Measurements from ENCODE around the gene LYPD1.

LYPD1 gene

DNA sequence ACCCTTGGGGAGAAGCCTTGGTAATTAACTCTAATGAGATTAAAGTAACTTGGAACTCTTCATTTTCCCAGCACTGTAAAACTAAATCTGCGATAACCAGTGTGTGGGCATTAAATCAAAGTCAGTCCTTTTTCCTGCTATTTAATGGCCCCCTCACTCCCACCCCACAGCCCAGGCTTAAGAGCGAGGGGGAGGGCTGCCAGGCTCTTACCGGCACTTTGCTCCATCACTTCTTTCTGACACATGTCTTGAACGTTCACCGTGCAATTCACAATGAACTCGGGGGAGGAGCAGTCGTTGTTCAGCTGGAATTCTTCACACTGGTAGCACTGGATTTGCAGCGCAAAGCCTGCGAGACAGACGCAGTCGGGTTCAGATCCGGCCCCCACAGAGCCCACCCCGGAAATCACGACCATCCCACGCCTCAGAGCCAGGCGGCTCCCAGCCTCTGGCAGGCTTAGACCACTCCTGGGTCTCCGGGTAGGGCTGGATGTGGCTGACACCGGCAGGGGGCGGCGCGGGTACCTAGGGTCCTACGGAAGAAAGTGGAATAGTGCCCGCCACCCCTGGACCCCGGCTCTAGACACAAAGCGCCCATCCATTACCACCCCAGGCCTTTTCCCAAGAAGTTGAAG is 1.7 kb downstream of the LYPD1 start:
- no peak for DNase-seq

DNA sequence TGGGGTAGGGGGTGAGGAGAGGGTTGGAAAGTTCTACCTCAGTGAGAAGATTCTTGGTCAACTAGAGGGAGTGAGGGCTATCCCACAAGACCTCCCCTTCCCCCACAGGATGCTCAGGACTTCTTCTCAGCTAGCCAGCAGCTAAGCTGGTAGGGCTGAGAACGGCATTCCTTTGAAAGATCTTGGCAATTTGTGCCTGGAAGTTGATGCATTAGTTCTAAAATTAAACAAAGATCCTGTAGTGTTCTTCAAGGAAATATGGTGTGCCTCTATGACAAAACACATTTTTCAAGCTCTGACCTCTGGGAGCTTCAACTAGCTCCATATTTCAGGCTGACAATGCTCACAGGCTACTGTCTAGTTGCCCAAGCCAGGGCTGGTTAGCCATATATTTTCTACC is 2.3 kb downstream of the LYPD1 start:
- DNase-seq, result no peak

DNA sequence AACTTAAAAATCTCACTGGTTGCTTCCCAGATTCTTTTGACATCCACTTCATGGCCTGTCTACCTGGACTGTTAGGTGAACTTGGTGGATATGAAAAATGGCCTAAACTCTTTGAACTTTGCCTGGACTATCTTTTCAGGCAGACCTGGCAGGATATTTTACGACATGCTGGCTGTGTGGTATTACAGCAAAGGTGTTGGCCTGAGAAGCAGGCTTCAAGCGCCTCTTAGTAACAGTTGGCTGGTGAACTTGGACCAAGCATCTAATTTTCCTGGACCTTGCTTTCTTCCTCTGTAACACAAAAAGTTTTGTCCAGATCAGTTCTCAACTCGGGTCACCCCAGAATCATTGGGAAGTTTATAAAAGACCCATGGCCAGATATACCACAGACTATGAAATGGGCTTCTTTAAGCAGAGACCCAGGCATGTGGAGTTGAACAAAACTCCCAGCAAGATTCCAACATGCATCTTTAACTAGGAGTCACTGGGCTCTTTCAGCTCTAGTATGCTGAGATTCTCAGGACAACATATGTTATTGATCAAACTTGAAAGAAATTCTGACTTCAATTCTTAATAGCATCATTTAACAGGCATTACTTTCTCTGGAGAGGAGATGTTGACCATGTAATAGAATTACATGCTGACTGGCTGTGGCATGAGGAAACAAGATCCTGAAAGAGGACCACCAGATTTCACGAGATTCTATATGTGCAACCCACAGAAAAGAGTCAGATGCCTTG is 4.4 kb downstream of the LYPD1 start:
- no peak for DNase-seq

DNA sequence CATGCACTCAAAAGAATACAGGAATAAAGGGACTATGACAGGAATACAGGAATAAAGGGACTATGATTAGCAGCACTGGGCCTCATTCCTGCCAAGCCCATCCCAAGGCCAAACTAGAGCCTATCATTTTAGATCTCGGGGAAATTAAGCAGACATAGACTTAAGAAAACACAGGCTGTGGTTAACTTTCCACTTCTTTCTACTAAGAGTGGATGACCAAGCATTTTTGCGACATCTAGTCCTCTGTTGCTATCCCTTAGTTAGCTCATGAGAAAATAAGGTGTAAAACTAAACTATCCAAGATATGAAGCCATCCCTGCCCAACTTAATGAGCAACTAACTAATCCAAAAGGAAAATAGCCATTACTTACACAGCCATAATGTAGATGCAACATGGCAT is 5.9 kb downstream of the LYPD1 start:
- DNase-seq, result no peak

DNA sequence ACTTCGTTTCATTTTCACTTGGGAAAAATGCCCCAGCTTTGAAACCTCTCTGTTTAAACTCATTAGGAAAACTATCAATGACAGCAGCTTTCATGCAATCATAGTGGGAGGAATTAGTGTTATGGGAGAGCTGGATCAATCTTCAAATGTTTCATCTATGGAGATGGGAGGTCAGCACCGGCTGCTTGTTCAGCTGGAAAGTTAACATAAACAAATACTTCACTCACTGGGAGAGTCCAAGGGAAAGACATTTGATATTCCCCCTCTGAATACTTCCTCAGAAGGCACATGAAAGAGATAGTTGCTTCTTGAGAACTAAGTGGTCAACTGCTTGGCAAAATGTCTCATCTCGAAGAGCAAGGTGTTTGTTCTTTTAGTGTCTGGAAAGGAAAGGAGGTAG is 7.3 kb downstream of the LYPD1 start:
- no peak for DNase-seq

DNA sequence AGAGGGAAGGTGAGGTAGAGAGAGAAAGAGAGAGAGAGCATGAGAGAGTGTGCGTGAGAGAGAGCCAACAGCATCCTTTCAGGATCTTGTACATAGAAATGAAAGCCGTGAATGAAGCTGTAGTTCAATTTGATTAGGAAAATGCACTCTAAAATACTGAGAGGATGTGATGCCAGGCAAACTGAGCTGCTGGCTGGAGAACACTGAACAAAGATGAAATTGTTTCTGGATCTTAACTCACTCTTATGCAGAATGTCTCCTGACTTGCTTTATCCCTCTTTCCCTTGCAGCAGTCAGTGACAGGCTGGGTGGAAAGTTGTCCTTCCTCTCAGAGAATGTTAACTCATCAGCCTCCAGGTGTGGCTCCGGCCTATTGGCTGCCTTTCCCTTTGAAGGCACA is 10.7 kb downstream of the LYPD1 start:
- DNase-seq, result no peak

DNA sequence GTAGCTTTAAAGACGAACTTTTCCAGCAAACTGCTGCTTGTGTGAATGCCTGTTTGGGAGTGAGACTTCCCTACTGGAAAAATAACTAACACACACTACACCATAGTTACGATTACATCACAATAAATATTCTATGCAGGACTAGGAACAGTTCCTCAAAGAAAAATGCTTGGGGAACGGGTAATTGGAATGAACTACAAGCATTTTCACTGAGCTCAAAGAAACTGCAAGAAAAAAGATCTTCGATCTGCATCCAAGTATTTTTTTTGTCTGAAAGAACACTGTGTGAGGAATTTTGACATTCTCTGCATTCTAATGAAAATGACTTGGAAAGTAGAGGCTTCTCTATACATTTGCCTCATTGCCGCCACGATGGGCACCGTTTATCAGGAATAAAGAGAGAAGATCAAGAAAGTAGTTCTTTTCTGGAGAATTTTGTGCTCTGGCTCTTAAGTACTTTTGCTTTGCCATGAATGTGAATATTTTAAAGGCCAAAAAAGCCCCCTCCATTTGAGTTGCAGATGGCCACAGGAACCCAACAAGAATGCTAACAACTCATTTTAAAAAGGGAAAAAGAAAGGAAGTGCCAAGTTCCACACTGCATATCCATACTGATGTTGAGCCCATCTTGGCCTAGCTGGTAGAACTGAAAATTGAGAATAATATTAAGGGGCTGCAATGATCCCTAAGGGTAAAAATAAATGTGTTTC is 13.6 kb downstream of the LYPD1 start:
- no peak for DNase-seq

DNA sequence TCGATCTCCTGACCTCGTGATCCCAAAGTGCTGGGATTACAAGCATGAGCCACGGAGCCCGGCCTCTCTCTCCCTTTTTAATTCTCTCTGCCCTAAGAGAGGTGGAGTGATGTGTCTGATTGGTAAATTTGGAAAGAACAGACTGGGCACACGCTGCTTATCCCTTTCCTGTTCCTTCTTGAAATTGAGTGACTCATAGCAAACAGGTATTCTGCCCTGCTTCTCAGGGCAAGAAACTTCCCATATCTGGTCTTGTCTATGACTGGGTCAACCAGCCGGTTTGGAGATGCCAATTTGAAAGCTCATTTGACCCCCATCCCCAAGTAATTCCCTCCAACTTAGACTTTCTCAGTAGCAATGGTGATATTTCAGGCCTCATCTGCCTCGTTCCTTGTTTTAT is 15.0 kb downstream of the LYPD1 start:
- no peak for DNase-seq

DNA sequence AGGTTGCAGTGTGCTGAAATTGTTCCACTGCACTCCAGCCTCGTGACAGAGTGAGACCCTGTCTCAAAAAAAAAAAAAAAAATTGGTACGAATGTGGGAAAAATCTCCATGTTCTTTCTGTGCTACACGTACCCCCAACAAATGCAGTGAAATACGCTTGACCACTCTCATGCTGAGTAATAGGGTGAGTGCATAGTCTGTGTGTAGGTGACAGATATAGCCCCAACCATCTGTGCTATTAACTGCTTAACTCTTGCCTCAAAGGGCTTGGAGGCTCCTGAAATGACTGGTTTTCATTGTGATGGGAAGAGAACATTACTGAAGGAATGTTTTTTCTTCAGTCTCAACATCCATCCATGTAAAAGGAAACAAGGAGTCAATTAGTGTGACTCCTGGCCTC is 15.7 kb downstream of the LYPD1 start:
- DNase-seq, result no peak

DNA sequence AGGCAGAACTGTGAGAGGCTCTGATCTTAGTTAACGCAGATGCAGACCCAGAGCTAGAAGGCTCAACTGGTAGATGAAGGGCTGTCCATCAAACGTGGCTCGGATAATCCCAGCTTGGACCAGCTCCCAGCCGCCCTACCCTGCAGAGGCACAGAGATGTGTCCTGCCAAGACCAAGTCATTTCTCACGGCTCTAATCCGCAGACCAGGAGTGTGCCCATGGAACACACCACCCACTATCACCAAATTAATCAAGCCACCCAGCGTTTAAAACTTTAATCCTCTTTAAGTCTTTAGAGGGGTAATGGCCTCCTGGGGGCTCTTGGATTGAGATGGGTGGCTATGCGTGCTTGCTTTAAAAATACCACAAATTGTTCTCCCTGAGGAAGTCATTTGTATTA is 17.5 kb downstream of the LYPD1 start:
- DNase-seq, result no peak

DNA sequence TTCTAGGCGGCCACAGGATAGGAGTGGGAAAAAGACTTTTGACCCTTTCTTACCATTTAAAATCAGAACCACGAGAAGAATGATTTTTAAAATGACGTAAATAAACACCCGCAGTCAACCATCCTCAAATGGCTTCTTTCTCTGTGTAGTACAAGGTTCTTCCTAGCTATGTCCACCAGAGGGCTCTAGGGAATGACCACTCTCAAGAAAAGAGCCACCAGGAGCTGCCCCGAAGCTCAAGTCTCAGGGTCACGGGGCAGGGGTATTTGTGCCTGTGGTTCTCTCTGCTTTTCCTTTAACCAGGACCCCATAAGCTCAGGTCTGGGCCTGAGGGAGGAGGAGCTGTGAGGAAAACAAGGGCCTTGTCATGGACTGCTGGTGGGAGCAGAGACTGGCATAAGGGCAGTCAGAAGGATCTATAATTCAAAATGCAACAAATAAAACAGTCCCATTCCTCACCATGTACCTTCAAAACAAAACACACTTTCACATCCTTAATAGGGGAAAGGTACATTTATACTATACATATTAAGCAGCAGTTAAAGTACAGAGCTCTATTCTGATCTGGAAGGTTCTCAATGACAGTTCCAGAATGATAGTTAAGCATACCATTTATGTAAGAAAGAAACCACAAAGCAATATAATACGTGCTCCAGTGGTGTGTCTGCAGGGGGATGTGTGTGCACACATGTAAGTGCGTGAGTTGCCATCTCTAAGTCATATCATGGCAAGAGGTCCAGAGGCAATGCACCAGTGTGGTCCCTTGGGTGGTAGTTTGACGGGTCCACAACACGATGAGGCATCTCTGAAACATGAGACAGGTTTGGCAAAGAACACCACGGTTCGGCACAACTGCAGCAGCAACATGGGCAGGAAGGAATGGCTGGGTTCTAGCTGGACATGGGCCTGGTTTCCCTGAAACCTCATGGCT is 18.6 kb downstream of the LYPD1 start:
- no peak for DNase-seq

DNA sequence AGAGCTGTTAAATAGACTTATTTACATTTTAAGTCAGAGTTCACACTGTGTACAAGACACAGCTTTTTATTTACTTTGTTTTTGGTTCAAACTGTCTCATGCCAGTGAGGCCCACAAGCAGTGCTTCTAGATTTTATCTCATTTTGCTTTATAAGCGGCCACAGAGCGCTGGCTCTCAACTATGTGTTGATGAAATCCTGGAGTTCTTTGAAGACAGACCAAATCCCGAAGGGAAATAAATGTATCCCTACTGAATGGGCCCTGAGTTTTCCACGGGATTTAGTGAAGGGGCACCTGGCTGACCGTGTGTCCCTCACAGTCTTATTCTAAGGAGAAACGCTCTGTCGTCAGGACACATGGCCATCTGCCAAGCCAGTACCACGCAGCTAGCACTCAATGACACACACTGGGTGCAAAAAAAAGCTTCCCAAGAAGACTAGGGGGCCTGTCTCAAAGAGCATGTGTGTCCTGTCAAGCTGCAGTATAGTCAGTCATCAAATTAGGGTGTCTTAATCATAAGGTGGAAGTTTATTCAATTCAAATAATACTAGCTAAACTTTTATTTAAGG is 23.4 kb downstream of the LYPD1 start:
- no peak for DNase-seq

DNA sequence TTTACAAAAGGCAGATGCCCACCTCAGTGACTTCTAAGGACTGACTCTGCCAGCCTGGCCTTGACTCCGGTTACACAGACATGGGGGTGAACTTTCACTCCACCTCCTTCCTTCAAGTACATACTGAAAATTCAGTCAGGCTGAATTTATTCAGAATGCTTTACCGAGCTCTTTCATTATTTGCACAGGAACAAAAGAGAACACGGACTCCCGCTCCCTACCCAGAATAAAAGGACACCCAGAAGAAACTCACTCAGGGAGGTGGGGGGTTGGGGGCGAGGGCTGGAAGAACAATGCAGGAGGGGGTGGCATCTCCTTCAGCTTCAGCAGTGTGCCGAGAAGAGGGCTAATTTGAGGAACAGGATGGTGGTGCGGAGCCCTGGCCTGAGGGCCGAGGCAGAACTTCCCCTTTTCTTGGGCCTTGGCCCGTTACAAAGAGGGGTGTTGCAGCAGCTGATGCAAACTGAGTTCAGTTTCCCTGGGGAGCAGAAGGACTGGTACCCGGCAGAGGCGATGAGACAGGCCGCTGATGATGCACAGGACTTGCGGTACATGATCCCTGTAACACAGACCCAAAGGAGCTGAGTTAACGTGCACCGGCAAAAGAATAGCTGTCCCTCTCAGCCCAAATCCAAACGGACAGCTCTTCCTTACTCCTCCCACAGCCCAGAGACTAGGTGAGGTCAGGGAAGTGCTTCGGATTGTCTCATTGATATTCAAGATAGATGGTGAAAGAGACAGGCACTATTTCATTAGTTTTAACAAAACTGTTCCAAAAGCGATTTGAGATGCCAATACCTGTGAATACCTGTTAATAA is 24.1 kb downstream of the LYPD1 start:
- DNase-seq, result no peak

DNA sequence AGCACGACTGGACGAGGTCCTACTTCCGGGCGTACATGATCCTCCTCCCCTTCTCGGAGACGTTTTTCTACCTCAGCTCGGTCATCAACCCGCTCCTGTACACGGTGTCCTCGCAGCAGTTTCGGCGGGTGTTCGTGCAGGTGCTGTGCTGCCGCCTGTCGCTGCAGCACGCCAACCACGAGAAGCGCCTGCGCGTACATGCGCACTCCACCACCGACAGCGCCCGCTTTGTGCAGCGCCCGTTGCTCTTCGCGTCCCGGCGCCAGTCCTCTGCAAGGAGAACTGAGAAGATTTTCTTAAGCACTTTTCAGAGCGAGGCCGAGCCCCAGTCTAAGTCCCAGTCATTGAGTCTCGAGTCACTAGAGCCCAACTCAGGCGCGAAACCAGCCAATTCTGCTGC is 24.8 kb downstream of the LYPD1 start:
- no peak for DNase-seq

DNA sequence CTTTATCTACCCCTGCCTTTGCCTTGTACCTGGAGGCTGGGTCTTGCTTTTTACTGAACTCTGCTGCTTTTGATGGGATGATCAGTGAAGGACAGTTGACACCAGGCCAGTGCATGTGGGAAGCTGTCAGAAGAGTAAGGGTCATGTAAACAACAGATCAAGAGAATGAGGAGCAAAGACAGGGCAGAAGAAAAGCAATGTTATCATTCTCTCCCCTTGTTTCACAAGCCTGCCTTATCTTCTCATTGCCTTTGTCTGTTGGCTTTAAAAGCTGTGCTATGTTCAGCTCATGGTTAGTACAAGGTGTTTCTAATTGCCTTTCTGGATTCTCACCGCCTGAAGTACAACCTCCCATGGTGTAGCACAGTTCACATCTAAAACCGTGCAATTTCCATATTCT is 27.6 kb downstream of the LYPD1 start:
- no peak for DNase-seq

DNA sequence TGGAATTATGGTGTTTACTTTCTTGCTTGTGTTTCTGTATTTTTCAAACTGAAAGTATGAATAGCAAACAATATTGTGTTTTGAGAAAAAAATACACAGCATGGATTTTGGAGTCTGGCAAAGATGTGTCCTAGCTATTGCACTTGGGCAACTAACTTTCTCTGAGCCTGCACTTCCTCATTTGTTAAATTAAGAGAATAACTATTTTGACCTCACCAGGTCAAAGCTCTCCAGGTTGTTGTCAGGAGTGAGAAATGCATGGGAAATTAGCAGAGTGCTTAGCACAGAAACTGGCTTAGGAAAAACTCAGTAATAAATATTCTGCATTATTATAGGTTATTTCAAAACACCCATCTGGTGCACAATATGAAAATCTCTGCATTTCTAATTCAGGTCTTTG is 28.2 kb downstream of the LYPD1 start:
- DNase-seq, result no peak

DNA sequence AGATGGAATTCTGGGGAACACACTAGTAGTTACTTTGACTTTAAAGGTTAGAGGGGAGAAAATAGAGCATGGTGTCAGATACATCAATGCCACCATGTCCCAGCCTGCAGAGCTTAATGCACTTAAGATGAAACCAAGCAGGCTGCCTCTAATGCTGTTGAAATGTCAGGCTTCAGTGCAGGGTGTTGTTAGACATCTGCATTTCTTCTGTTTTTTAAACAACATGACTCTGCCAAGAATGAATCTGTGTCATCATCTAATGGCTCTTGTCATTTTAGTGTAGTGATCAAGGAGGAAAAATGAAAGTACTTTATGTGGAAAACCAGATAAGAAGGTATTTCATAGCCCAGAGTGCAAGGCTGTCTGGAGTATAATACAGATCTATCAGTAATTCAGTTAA is 29.9 kb downstream of the LYPD1 start:
- DNase-seq, result no peak

DNA sequence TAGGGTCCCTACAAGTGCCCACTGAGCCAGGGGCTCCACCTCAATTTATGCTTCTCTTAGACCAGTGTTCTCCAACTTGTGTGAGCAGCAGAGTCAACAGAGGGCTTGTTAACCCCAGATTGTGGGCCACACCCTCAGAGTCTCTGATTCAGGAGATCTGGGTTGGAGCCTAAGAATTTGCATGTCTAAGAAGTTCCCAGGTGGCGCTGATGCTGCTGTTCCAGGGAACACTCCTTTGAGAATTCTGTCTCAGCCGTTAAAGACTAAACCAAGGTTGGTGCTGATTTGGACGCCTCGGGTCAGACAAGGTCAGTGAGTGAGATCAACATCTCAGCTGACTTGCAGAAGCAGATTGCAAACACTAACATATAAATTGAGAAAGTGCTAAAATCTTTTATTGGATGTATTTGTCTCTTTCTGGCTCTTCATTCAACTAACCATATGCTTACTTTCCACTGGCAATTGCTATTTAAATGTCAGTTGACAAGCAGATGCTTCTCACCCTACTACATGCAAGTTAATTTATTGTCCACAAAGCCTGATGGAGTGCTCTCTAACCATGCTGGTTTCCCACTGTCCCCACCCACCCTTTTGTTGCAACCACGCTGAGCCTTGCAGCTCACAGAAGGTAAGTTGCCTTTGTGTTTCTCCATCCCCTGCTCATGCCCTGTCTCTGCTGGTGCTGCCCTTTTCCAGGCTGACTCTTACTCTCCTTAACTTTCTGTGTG is 31.5 kb downstream of the LYPD1 start:
- DNase-seq, result no peak

DNA sequence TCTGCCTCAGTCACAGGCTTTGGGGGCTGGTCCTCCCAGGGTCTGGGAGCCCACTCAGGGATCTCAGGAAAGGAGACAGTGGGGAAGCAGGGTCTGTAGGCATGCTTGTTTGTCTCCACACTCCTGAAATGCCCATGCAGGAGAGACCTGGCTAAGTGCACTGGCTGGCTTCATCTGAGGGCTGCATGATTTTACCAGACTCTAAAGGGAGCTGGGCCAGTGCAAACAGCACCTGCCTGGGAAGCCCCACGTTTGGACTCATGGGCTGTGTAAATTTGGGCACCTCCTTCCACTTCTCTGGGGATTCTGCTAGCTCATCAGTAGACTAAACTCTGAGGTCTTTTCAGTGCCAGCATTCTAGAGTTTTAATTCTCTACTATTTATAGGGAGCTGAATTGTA is 33.7 kb downstream of the LYPD1 start:
- no peak for DNase-seq

DNA sequence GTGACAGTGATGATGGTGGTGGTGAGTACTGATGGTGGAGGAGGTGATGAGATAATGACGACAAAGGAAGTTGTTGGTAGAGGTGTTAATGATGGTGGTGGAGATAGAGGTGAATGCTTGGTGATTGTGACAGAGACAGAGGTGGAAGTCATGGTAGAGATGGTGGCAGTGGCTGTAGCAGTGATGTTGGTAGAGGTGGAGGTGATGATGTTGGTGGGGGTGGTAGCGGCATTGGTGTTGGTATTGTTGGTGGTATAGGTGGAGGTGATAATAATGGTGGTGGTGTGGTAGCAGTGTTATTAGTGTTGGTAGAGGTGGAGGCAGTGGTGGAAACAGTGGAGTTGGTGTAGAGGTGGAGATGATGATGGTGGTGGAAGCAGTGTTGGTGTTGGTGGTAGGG is 36.4 kb downstream of the LYPD1 start:
- no peak for DNase-seq

DNA sequence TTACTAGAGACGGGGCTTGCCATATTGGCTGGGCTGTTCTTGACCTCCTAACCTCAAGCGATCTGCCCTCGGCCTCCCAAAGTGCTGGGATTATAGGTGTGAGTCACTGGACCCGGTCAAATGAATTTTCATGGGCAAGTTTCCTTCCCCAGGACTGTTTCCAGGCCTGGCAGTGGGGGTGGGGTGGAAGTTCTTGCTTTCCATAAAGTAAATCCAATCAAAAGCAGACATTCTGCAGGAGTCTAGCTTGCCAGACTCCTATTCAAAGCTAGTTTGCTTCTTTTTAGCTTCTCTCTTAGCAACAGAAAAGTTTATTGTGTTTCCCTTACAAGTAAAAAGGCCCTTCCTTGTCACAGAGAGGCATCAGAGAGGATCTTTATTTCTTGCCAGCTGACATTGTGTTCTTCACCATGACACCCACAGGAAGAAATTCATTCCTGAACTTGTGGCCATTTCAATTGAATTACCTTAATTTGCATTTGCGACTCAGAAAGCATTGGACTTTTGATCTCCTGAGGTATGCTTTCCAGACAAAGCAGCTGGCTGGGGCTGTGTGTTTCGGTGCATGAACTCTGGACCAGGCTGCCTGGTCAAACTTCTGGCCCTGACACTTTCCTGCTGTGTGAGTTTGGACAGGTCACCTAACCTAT is 37.9 kb downstream of the LYPD1 start:
- no peak for DNase-seq

Measured in CD4-positive, alpha-beta T cell treated with Interleukin-10 for 1 hour (primary cell).